DMS53 (cell line): ENCODE results near the gene INSIG1.
A peak's percentile ranks its signal among the peaks of the same experiment; 100 is the strongest.

Source experiments
- DNase-seq: peaks from one replicate; lab custom pipeline; 2025; lab: John Stamatoyannopoulos, UW

Gene INSIG1

DNA sequence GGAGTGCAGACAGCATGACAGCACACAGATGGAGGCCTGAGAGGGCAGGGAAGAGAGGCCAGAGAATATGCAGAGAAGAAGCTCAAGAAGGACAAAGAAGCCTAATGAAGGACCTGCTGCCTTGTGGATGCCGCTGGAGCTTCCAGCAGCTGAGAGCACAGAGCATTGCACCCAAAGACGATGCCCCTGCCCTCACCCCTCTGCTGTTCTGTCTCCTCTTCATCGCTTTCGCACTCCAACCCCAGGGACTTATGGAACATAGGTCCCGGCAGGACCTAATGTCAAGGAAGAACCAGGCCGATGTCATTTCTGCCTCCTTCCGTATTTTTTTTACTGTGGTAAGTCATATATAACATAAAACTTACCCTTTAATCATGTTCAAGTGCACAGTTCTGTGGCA is 12.3 kb upstream of the INSIG1 start:
- no peak for DNase-seq

GRCh38 chr7:155285833-155286232 is 11.8 kb upstream of the INSIG1 start:
- no peak for DNase-seq

DNA sequence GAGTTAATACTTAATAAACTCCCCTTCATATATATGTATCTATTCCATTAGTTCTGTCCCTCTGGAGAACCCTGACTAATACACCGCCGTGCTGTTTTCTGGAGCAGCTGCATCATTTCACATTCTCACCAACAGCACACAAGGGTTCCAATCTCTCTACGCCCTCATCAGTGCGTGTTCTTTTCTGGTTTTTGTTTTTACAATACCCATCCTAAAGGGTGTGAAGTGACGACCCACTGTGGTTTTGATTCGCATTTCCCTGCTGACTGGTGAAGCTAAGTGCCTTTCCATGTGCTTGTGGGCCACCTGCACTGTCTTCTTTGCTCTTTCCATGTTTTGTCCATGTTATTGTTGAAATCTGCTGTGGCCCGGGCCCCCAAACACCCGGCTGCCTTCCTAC is 11.0 kb upstream of the INSIG1 start:
- no peak for DNase-seq

DNA sequence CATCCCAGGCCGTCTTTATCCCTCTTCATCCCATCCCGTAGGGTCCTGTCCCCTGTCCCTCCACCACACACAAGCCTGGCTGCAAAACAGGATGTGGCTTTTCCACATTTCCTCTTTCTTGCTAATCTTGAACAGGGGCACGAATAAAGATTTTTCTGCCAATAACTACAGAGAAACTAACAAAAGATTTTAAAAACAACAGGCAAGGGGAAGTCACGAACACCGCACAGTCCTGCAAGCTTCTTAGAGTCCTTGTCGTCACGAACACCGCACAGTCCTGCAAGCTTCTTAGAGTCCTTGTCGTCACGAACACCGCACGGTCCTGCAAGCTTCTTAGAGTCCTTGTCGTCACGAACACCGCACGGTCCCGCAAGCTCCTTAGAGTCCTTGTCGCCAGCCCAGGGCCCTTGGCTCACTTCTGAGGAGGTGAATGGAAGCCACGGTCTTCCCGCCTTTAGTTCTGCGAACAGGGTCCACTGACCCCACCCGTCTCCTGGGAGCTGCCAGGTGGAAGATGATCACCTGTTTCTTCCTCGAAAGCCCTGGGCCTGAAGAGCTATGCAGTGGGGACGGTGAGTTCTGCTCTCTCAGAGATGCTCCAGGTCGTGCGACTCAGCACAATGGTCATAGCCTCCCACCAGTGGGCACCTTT is 10.3 kb upstream of the INSIG1 start:
- no peak for DNase-seq

DNA sequence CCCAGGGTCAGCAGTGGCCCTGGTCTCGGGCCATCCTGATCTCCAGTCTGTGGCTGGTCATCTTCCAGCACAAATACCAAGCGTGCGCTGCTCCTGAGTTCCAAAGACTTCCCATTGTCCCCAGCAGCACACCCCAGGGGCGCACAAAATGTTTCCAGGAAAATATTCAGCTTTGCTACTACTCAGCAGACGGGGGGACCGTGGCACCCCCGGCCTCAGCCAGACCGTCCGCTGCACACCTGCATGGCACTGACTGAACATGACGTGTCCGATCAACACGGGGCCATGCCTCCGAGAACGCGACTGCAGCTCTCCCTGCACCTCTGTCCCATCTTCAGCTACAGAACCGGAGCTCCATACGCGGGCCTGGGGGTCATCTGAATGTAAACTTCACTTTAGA is 9.6 kb upstream of the INSIG1 start:
- DNase-seq = no peak

- no peak for DNase-seq
Observed at GRCh38 chr7:155289107-155289506, 8.6 kb upstream of the INSIG1 start.

DNA sequence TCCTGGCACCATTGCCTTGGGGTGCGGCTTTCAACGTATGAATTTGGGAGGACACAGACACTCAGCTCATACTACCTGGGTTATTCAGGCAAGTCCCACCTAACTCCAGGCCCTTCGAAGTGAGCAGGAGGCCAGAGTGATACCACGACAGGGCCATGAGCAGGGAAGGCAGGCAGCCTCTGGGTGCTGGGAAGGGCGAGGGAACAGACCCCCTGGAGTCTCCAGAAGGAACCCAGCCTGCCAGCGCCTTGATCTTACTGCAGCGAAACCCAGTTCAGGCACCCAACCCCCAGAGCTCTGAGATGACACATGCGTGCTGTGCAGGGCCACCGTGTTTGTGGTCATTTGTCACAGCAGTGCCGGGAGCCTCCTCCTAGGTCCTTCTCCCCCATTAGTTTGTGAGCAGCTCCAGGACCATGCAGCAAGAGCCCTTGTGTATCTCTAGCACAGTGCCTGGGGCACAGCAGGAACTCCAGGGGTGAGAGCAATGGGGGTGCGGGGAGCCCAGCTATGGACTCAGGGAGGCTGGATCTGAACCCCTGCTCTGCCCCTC is 7.7 kb upstream of the INSIG1 start:
- no peak for DNase-seq

GRCh38 chr7:155291045-155291530 is 6.6 kb upstream of the INSIG1 start:
- DNase-seq = peak; percentile 72

- DNase-seq = no peak
Observed at GRCh38 chr7:155291729-155292128, 5.9 kb upstream of the INSIG1 start.

GRCh38 chr7:155292680-155293226 is 4.9 kb upstream of the INSIG1 start:
- no peak for DNase-seq

DNA sequence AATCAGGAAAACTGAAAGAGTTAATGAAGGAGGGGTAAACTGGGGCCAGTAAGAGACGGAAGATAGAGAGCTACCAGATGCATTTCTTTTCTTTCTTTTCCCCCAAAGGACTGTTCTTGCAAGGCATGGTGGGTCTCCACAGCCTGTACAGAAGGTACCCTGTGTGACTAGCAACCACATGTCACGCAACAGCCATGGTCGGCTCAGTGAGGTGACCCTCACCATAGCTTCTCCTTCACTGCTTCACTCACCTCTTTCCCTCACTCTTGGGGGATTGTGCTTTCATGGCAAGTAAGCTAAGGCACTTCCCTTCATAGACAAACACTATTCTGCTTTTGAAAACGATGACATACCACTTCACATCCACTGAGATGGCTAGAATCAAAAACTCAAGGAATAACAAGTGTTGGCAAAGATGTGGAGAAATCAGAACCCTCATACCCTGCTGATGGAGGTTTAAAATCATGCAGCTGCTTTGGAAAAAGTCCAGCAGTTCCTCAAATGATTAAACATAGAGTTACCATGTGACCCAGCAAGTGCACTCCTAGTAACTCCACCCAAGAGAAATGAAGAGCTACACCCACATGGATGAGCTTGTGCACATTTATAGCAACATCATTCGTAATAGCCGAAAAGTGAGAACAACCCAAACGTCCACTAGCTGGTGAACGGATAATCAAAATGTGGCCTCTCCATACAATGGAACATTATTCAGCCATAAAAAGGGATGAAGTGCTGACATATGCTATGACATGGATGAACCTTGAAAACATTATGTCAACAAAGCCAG is 3.8 kb upstream of the INSIG1 start:
- no peak for DNase-seq

GRCh38 chr7:155294511-155294778 is 3.2 kb upstream of the INSIG1 start:
- no peak for DNase-seq

DNA sequence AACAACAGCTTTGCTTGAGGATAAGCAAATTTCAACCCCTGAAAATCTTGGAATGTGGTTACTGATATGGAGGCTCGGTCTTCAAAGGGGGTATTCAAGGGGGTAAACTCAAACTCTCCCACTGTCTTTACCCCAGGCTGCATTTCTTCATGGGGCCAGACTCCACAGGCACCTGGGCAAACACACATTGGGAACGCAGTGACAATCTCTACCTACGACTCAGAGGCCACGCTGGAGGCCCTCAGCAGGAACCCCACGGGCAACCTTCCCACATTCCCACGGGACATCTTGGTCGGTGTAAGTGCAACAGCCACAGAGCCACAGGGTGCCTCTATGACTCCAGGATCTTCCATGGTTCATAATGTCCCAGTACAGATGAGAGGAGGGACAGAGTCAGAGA is 2.2 kb upstream of the INSIG1 start:
- DNase-seq = no peak

DNA sequence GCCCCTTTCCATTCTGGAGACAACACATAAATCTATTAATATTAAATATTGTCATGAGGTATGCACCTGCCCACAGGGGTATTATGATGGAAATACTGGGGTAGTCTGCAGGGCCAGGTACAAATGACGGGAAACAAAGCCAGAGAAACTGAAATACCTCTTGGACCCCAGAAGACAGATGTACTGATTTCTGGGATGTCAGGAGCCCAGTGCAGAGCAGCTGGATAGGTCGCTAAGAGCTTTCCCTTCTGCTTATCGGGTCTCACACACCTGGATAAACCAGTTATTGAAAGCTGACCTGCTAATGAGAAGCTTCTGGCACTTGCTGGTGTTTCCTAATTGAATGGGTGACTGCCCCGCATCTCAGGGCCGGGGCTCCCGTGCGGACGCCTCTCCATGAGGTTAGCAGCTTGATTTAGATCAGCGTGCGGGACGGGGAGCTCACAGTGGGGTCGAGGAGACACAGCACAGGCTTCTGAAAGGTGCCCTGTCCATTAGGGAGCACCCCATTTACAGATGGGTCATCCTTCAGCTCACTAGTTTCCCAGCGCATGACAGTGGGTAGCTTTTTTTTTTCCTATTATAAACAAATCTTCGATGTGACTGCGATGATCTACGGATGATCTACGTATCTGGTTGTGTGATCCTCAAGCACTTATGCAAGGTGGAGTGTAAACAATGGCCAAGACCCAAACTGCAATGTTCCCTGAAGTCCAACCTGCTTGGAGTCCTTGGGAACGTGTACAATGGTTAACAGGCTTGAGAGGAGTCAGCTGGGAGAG is 1.5 kb upstream of the INSIG1 start:
- DNase-seq = no peak

DNA sequence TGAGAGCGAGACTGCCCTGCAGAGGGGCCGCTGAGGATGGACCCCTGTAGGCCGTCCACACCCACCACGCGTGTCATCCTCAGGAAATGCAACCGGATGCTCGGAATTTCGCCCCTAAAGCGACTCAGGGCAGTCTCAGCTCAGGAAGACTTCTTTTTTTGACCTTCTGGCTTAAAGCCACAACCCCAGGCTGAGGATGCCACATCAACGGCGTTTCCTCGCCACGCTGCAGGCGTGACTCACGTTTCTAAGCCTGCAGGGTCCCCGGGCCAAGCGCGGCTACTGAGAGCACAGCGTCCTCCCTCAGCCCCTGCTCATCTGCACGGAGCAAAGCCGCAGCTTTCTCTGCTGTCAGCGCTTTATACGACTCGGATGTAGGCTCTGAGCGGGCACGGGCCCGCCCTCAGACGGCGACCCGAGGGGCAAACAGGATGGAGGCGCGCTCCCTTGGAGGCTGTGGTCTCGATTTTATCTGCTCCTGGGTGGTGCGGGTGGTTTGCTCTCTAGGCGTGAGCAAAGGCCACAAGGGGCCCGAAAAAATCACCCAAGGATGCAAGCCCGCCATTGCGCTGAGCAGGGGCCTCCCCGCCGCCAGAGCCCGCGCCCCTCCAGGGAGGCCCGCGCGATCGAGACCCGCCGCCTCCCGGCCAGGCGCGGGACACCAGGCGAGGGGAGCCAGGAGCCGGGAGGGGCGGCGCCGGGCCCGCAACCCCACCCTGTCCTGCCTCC is 726 bp upstream of the INSIG1 start:
- DNase-seq = peak; percentile 82

- peak; percentile 71 for DNase-seq
Observed at GRCh38 chr7:155298288-155298833, 683 bp downstream of the INSIG1 start.

- peak; percentile 98 for DNase-seq
Observed at GRCh38 chr7:155298834-155299534, 1.3 kb downstream of the INSIG1 start.

- DNase-seq = peak; percentile 65
Observed at GRCh38 chr7:155299535-155300202, 2.0 kb downstream of the INSIG1 start.

DNA sequence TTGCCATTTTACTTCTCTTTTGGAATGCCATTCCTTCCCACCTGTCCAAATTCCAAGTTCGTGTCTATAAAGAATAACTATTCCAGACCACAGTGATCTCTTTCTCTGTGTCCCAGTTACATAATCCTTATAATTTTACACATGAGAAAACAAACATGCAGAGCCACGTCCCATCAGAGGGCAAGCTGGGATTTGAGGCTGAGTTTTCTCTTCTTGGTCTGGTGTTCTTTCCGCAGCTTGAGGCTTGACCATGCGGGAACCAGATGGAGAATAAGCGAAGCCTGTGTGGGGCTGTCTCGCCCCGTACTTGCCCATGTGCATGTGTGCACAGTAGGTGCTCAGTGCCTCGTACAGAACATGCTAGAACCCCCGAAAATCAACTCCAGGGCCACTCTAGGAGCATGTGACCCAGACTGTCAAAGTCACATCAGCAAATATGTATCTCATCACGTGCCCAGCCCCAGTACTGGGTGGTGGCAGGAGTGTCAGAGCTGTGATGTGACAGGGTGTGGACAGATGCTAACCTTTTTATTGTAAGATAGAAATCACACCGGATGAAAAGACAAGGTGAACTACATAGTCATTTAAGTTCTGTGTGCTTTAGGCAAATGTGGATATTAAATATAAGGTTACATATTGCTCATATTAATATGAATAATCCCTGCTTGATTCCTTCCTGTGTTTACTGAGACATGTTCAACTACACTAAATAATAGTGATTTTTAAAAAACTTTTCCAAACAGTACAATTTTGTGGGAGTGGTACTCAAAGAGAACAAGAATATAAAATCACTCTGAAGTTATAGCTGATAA is 3.2 kb downstream of the INSIG1 start:
- DNase-seq = no peak
